IMR-90 (cell line): ENCODE measurements around the gene AREL1.

ENCODE experiments used
- CEBPB ChIP-seq: IDR thresholded peaks from 2 replicates; pipeline ENCODE4 v1.6.1; 2012; ENCODE audit warnings: low read depth, low read length, improper control_type of control experiment
- CHD1 ChIP-seq: IDR thresholded peaks from 2 replicates; pipeline ENCODE4 v1.6.1; 2012; ENCODE audit warnings: low read depth, low read length, improper control_type of control experiment
- MAZ ChIP-seq: IDR thresholded peaks from 2 replicates; pipeline ENCODE4 v1.6.1; 2012; ENCODE audit warnings: low read depth, mild to moderate bottlenecking, low read length, improper control_type of control experiment, moderate library complexity, borderline replicate concordance
- POLR2A ChIP-seq: IDR thresholded peaks from 2 replicates; pipeline ENCODE4 v1.6.1; 2012; ENCODE audit warnings: mild to moderate bottlenecking, low read depth, low read length
- RAD21 ChIP-seq: IDR thresholded peaks from 2 replicates; pipeline ENCODE4 v1.6.1; 2012; ENCODE audit warnings: low read length, improper control_type of control experiment
- RCOR1 ChIP-seq: IDR thresholded peaks from 2 replicates; pipeline ENCODE4 v1.6.1; 2012; ENCODE audit warnings: mild to moderate bottlenecking, low read length, improper control_type of control experiment; ENCODE audit not compliant: insufficient replicate concordance
- SMC3 ChIP-seq: fragments of 150-350 bp; IDR thresholded peaks from 2 replicates; pipeline ENCODE4 v1.6.1; 2016; ENCODE audit warnings: low read depth, mild to moderate bottlenecking, antibody characterized with exemption, low read length, moderate library complexity
- TF ChIP-seq, protein P1 (sequence below): conservative IDR thresholded peaks from 2 replicates; pipeline ENCODE4 v1.5.1; 2012; ENCODE audit warnings: mild to moderate bottlenecking, low read depth, low read length, improper control_type of control experiment
- TF ChIP-seq, protein P2 (sequence below): fragments of 150-350 bp; IDR thresholded peaks from 2 replicates; pipeline ENCODE4 v1.6.1; 2017; ENCODE audit warnings: mild to moderate bottlenecking, antibody characterized with exemption, low read length, low read depth

DNA sequence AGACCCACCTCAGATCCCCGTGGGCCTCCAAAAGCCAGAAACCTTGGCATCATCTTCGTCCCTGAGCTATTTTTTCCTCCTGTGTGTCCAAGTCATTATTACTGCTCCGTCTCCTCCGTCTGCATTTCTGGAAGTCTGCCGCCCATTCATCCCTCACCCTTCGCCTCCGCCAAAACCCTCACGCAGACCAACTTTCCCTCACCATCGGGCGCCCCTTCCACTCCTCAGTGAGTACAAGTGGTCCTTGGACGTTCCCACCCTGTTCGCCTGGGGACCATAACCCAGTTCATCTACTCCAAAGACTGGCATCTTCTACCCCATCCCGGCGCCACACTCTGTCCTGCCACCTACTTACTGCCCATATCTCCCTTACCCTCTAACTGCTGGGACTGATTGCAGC lies 97.1 kb downstream of the AREL1 start:
- TF ChIP-seq, protein P1, sequence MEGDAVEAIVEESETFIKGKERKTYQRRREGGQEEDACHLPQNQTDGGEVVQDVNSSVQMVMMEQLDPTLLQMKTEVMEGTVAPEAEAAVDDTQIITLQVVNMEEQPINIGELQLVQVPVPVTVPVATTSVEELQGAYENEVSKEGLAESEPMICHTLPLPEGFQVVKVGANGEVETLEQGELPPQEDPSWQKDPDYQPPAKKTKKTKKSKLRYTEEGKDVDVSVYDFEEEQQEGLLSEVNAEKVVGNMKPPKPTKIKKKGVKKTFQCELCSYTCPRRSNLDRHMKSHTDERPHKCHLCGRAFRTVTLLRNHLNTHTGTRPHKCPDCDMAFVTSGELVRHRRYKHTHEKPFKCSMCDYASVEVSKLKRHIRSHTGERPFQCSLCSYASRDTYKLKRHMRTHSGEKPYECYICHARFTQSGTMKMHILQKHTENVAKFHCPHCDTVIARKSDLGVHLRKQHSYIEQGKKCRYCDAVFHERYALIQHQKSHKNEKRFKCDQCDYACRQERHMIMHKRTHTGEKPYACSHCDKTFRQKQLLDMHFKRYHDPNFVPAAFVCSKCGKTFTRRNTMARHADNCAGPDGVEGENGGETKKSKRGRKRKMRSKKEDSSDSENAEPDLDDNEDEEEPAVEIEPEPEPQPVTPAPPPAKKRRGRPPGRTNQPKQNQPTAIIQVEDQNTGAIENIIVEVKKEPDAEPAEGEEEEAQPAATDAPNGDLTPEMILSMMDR: no peak
- TF ChIP-seq, protein P2, sequence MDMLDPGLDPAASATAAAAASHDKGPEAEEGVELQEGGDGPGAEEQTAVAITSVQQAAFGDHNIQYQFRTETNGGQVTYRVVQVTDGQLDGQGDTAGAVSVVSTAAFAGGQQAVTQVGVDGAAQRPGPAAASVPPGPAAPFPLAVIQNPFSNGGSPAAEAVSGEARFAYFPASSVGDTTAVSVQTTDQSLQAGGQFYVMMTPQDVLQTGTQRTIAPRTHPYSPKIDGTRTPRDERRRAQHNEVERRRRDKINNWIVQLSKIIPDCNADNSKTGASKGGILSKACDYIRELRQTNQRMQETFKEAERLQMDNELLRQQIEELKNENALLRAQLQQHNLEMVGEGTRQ: no peak
- TF ChIP-seq MAZ (no peak), POLR2A (no peak), CEBPB (no peak), SMC3 (no peak), RCOR1 (no peak), RAD21 (no peak), CHD1 (no peak)
